LHCN-M2 (cell line): ENCODE measurements around the gene VAV2. TPM values are rescaled to one million over a fixed set of nuclear protein-coding genes. Genes with fewer than 3 reads are reported as not detected.
A peak's percentile ranks its signal among the peaks of the same experiment; 100 is the strongest.

ENCODE experiments used
- DNase-seq: peaks from one replicate; pipeline ENCODE4 v3.0.0-alpha.2; 2012; ENCODE audit warnings: low read depth
- total RNA-seq: library from RNA; depleted of rRNA; stranded (reverse); fragments of >200 nt; gene quantifications from 2 replicates; pipeline ENCODE4 v1.2.3, GENCODE V29; 2014

VAV2 gene
- total RNA-seq, 1 experiment from 2014 or later, result 13.0 TPM

DNA sequence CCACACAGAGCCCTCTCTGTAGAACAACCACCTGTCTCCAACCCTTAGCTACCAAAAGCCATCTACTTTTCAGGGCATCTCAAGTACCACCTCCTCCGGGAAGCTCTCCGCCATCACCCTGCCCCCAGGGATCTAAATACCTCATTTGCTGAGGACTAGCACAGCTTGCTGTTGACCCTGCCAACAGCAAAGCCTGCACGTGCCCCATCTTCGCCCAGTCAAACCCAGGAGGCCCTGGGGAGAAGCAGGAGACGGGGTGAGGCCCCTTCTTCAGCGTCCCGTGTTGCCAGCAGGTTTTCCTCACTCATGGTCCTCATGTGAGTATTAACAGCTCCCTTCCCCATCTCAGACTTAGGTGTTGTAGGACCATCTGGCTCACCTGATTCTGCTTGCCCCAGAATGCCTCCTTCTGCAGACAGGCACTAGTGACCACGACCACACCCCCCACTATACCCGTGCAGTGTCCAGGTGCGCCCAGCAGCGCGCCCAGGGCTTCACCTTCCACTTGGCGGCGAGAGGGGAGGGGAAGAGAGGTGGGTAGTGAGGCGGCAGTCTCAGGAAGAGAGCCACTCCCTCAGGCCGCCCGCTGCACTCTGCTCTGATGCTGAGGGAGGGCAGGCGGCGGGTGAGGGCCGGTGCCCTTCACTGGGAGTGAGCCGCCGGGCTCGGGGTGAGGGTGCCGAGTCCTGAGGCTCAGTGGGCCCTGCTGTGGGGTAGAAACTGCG lies 11.1 kb downstream of the VAV2 start:
- DNase-seq, result no peak

DNA sequence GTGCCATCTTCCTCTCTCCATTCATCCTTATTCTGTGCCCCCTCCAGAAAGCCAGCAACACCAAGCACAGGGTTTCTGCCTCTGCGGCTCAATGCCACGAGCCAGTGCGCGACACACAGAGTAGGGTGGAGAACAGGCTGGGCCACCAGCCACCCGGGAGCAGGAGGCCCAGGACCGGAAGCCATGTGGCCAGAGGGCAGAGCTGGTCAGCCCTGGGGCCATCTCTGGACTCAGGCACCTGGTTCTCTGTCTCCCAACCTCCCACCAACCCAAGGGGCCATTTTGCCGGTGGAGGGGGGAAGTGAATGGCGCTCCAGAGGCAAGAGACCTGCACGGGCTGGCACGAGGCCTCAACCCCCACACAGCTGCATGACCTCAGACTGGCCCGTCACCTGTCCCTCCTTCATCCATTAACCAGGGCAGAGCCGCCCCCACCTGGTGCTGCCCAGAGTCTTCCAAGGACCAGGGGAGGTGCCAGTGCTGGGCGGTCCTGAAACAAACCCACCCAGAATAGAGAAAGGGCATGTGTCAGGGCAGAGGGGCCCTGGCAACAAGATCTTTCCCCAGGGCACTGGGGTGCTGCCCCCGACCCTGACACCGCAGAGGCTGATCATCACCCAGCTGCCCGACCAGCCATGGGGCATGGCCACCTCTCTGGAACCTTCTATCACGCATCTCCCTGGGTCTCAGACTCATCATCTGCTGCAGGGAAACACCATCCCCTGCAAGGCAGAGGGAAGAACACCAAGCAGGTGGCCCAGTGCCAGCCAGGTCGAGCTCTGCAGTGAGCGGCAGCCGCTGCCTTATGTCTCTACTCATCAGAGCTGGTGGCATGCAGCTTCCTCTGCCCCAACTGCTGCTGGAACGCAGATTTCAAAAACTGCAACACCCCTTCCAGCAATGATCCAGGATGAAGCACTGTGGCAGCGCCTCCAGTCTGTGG lies 11.9 kb downstream of the VAV2 start:
- DNase-seq, result peak; percentile 84

DNA sequence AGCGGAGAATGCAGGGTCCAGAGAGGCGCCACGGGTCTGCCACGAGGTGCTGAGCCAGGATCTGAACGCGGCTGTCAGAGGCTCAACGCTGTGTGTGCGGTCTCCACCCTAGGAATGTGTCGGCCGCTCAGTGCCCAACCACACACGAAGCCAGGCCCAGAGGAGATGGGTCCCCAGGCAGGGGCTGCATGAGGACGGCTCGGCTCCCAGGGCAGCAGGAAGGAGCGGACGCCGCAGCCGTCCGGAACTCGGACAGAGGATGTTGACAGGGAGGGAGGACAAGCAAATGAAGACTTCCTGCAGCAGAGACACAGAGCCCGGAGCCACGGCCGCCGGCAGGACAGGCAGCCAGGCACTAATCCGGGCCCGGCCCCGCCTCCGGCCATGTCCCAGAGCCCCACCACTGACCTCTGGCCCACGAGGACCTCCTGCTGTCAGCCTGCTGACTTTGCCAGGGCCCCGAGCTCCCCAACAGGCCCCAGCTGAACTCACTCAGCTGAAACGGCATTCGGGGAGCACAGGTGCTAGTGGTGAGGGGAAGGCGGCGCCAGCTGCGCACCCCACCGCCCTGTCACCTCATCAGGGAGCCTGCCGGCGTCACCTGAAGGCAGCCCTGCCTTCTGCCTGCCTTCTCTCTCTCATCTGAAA lies 12.7 kb downstream of the VAV2 start:
- DNase-seq, result no peak

GRCh38 chr9:133978899-133979272 lies 13.2 kb downstream of the VAV2 start:
- no peak for DNase-seq

GRCh38 chr9:133978226-133978898 lies 13.8 kb downstream of the VAV2 start:
- no peak for DNase-seq

DNA sequence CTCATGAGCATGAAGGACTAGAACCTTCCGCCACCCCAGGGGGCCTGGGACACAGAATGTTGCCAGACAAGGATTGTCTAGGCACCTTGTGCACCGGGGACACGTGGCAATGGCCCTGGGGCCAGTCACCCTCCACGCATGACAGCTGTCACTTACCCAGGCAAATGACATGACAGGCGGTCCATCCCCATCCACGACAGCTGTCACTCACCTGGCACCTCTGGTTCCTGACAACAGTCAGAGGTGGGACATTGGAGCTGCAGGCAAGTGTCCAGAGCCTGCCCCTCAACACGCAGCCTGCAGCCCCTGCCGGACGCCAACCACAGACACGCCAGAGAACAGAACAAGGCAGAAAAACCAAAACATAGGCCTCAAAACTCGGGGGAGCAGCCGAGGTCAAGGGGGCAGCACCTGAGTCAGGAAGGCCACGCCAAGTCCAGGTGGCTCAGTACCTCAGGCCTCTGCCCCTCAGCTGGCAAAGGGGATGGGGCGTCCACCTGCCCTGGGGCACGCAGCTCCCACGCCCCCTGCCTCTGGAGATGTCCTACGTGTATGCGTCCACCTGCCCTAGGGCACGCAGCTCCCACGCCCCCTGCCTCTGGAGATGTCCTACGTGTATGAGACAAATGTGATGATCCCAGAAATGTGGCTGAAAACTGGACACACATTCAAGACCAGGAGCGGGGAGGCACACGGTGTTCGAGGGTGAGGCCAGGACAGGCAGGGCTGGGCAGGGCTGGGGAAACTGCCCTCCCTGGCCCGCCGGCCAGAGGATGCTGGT lies 14.5 kb downstream of the VAV2 start:
- no peak for DNase-seq

- no peak for DNase-seq
Measured at GRCh38 chr9:133976887-133977286, 15.2 kb downstream of the VAV2 start.

DNA sequence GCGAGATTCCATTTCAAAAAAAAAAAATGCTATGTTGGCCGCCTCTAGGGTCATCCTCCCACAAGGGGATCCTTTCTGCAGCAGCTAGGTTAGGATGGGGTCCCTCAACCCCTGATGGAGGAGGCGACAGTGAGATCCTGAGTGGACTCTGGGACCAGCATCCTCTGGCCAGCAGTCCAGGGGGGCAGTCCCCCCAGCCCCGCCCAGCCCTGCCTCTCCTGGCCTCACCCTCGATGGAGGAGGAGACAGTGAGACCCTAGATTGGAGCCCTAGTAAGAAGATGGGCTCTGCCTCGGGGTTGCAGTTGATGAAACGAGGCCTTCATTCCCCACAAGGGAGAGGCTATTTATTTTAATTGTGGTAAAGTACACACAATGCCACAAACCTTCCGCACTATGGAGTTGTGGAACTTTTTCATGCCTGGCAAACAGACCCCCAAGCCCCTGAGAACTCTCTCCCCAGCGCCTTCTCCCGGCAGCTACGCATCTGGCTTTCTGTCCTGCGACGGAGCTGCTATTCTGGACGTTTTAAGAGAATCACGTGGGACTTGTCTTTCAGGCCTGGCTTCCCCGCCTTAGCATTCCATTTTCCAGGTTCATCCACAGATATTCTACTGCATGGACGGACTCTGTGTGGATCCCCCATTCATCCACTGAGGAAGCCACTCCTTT lies 15.8 kb downstream of the VAV2 start:
- DNase-seq, result no peak

DNA sequence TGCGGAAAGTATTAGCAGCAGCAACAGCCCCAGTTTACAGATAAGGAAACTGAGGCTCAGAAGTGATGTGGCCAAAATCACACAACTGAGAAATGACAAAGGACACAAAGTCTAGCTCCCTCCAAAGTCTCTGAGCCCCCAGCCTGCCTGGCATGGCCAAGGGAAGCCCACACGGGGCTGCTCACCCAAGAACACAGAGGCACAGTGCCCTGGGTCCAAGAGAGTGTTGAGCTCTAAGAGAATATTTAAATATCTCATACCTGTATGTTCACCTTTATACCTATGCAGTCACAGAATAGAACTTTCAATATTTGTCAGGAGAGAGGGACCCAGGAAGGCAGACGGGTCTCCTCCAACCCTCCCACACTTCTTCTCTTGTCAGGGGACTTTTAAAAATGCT lies 16.6 kb downstream of the VAV2 start:
- DNase-seq, result no peak

DNA sequence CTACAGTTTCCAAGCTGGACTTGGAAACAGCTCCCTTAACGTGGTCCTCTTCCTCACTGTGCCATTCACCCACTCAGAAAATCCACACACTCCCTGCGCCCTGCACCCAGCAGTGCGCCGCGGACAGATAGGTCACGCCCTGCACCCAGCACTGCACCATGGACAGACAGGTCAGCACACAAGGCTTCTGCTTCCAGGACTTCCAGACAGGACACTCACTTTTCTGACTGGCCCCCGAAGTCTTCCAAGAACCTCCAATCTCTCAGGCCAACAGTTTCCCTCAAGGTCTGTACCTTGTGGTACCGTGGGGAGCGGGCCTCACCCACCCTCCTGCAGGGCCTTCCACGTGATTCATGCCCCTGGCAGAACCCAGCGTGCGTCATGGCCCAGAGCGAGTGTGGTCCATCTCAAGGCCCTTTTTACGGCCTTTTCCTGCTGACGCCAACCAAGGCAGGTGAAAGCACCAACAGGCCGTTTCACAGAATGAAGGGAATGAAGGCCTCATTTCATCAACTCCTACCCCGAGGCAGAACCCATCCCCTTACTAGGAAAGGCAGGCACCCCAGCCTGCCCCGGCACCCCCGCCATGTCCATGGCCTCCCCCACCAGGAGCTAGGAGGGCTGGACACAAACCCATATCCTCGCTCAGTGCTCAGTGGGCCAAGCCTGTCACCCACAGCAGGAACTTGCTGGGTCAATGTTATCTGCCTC lies 17.3 kb downstream of the VAV2 start:
- no peak for DNase-seq

DNA sequence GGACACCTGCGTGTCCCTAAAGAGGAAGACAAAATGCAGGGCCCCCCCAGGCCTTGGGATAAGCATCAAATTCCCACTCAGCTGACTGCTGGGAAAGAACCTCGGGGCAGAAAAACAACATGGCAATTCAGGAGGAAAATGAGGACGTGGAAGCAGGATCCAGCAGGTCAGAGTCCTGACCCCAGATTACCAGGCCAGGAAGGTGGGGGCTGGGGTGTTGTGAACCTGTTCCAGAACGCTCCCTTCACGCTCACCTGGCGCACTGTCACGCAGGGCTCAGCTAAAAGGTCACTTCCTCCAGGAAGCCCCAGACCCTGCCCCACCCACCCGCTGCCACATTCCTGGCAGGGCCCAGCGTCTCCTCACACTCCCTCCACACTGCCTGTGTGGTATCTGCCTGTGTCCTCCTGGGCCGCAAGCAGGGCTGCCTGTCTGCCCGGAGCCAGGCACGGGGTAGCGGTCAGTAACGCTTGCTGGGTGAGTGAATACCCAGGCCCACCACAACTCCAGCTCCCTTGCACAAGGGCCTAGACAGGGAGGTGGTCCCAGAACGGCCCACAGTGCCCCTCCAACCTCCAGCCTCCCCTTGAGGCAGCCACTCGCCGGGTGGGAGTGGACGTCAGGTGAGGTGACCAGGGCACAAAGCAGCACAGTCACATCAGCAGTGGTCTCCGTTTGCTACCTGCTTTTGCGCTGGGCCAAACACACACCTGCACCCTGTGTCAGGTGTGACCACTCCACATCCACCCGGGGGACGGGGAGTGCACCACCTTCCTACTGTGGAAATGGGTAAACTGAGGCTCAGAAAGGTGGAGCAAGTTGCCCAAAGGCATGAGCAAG lies 18.1 kb downstream of the VAV2 start:
- DNase-seq, result no peak

DNA sequence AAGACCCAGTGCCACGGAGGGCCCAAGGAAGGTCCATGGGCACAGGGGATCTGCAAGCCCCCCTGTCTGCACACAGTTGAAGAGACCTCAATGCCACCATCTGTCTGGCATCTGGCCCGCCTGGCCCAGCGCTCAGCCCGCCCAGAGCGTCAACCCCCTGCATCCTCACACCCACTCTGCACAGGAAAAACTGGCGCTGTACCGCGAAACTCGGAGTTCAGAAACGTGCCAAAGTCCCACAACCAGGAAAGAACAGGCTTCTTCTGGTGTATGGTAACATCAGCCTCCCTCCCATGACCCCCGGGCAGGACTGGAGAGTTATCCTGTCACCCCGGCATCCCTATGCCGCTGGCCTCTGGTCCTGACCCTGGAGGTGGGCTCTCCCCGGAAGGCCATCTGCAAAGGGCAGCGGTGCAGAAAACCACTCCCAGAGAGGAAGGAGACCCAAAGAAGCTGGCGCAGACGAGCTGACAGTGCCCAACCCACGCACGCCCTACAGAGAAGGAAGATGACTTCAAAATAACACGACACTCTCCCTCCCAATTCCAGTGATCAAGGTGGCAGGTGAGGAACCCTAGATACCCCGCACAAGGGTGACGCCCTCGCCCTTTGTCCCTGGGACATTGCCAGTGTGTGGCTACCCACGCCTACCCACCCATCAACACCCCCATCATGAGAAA lies 18.9 kb downstream of the VAV2 start:
- no peak for DNase-seq

DNA sequence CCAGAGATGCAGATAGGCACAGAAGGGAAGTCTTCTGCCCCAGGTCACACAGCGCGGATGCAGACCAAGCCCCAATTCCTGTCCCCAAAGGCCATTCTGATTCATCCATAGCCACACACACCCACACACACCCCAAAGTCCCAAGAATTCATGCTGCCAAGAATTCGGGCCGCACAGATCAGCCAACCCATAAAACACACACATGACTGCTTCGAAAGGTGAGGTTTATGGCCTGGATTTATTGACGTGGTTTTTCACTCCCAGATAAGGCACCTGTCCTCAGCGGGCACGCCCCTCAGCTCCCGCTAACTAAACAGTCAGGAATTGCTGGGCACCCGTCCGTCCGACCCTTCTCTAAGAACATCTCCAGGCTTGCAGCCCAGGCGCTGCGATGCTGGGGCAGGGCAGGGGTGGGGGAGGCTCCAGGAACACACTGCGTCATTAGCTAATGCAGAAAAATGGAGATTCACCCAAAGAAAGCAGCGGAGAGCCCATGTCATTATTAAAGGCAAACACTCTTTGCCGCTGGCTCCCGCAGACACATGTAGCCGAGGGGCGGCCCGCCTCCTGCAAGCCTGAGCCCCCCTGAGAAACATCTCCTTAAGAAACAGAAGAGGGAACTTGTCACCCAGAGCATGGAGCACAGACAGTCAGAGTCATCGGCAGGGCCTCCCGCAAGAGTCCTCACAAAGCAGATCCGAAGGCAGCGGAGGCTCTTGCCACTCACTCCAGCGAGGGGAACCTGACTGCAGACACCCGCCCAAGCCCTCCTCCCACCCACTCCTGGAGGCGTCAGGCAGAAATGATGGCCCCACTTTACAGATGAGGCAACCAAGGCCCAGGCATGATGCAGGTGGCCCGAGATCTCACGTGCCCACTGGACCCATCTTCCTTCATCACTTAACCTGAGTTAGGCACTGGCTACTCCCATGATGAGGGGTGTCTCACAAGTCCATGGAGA lies 19.9 kb downstream of the VAV2 start:
- no peak for DNase-seq

GRCh38 chr9:133971121-133971951 lies 20.8 kb downstream of the VAV2 start:
- no peak for DNase-seq

DNA sequence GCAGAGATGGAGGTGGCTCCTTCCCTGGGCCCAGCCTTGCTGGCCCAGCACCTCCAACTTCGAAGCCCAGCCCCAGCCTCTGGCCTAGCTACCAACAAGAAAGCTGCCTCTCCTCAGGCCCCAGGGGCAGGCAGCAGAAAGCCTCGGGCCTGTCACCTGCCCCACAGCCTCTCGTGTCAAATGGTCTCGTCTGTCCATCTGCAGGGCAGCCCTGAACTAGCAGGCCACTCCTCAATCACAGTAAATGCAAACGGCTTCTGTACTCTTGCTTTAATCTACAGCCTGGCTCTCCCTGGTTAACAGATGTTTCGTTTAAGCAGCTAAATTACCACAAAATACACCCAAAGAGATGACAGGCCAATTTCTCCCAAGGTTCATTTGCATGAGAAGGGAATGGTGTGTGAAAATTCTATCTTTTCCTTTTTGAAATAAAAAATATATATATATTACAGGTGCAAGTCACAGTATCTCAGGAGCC lies 21.5 kb downstream of the VAV2 start:
- no peak for DNase-seq
